NCI-H510A treated with DMSO at 0.1 percent for 48 hours (cell line): Measurements from ENCODE around the gene AMBRA1.

Experiments used
- DNase-seq: peaks from one replicate; lab custom pipeline; 2025; lab: John Stamatoyannopoulos, UW

The AMBRA1 gene

DNA sequence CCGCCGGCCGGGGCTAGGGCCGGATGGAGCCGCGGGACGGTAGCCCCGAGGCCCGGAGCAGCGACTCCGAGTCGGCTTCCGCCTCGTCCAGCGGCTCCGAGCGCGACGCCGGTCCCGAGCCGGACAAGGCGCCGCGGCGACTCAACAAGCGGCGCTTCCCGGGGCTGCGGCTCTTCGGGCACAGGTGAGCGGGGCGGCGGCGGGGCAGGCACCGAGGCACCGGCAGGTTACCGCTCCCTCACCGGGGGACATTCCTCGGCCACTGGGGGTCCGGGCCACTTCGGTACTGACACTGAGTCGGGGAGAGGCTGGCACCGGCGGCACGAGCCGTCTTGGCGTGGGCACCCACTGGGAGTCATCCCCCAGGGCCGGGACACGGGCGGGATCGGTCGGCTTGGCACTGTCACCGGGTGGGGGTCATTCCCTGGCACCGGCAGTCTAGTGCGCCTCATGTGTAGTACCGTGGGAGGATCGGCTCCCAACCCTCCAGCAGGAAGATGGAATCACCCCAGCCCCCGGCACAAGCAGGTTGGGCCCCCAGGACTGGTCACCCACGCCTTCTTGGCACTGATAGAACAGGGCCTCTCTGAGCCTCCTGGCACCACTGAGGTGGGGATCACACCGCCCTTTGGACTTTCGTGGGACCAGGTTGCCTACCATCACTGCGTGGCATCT is 246.0 kb downstream of the AMBRA1 start:
- DNase-seq: no peak

DNA sequence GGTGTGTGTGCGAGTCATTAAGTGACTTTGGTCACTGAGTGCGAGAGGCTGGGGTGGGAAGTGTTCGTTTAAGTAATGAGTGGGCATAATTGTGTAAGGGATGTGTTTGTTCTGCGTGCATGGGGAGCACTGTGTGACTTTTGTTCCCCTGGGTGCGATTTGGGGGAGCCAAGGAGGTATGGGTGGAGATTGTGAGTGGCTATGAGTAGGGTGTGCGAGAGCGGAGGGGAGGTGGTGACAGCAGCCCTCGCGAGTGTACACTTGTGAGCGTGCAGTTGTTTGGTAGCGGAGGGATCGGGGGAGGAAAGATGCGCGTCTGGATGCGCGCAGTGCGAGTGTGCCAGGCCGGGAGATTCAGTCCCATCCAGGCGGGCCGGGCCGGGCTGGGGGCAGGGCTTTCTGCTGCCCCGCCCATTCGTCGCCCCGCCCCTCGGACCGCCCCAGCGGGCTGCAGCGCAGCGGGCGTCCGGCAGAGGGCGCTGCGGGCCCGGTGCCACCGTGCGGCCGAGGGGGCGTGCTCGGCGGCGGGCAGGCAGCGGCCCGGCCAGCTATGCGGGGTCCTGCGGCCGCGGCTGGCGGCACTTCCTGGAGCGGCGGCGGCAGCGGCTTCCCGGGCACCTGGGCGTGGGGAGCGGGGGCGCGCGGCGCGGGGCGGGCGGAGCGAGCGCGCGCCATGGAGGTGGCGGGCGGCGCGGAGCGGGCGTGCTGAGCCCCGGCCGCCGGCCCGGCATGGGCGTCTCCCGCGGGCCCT is 246.8 kb downstream of the AMBRA1 start, which contains the start of gene DGKZ:
Gene DGKZ (plus strand): TSS at position 578 of the 751 bp plus-strand sequence. CDS start 197 bp downstream, outside the sequence.
- no peak for DNase-seq
